Astrocyte of the spinal cord (primary cell): Measurements from ENCODE around the gene UCHL5.

Source experiments
- DNase-seq: peaks from one replicate; pipeline ENCODE4 v3.0.0; 2011; ENCODE audit warnings: low read depth, low spot score
- H3K4me3 ChIP-seq: 2 replicates; pipeline ENCODE4 v1.5.1; 2011; ENCODE audit warnings: low read depth, mild to moderate bottlenecking, low read length, moderate library complexity
- CTCF ChIP-seq: IDR thresholded peaks from 2 replicates; pipeline ENCODE4 v1.5.1; 2012; ENCODE audit warnings: low read depth, mild to moderate bottlenecking, low read length, inconsistent platforms
- in situ Hi-C: cut with HindIII; loops from 2 replicates; pipeline ENCODE4 v1.10.0; 2017; ENCODE audit warnings: low sequenced_read_pairs

UCHL5 gene

GRCh38 chr1:192973988-192974387 is 85.2 kb downstream of the UCHL5 start:
- no peak overlapping the region for H3K4me3 ChIP-seq
- no peak for DNase-seq
- in situ Hi-C loops, result no loop called here
- TF ChIP-seq CTCF, result no peak

- no peak for TF ChIP-seq CTCF
- no peak for DNase-seq
- H3K4me3 ChIP-seq, result no peak overlapping the region
- in situ Hi-C loops, result no loop called here
Observed at GRCh38 chr1:192973202-192973601, 86.0 kb downstream of the UCHL5 start.

GRCh38 chr1:192969091-192969490 is 90.1 kb downstream of the UCHL5 start:
- no peak for TF ChIP-seq CTCF
- no peak for DNase-seq
- in situ Hi-C loops, result no loop called here
- H3K4me3 ChIP-seq, result no peak overlapping the region

- TF ChIP-seq CTCF, result no peak
- no peak overlapping the region for H3K4me3 ChIP-seq
- in situ Hi-C loops, result no loop called here
- no peak for DNase-seq
Observed at GRCh38 chr1:192968323-192968722, 90.8 kb downstream of the UCHL5 start.

GRCh38 chr1:192967901-192968300 is 91.3 kb downstream of the UCHL5 start:
- no peak for DNase-seq
- in situ Hi-C loops, result no loop called here
- no peak overlapping the region for H3K4me3 ChIP-seq
- no peak for TF ChIP-seq CTCF

- H3K4me3 ChIP-seq, result no peak overlapping the region
- in situ Hi-C loops, result no loop called here
- DNase-seq, result no peak
- TF ChIP-seq CTCF, result no peak
Observed at GRCh38 chr1:192967211-192967877, 91.8 kb downstream of the UCHL5 start.
